HCT116 (cell line): ENCODE results near the gene PAX8. TPM values are rescaled to one million over a fixed set of nuclear protein-coding genes. Genes with fewer than 3 reads are reported as not detected.

Experiments
- ATAC-seq: fragments of 200-7000 bp; cut with Tn5 transposase; 2 replicates; pipeline ENCODE4 v1.9.1; 2020; ENCODE audit warnings: mild to moderate bottlenecking, moderate library complexity
- BruUV-seq: library from RNA; stranded (reverse); fragments of 400-500 nt; replicated peaks from 2 replicates; lab custom pipeline; 2021; lab: Mats Ljungman, UMichigan
- CTCF ChIA-PET: fragments of 300-600 bp; sonication (Branson Sonifier 250); formaldehyde crosslinking; loops from one replicate; lab custom pipeline; 2021; ENCODE audit warnings: antibody characterized with exemption; lab: Charles Lee
- POLR2A ChIA-PET: fragments of 300-600, 350-600 bp; sonication (Branson Sonifier 250); formaldehyde crosslinking; loops from one replicate; lab custom pipeline; 2021; ENCODE audit warnings: antibody characterized with exemption; lab: Charles Lee
- RAD21 ChIA-PET, 2 experiments: fragments of 300-600 bp; sonication (Branson Sonifier 250); formaldehyde crosslinking; loops; one replicate each; lab custom pipeline; 2023; ENCODE audit warnings: low total read pairs in 2 of 2; ENCODE audit not compliant: uncharacterized antibody in 2 of 2, unreplicated experiment in 2 of 2, low non-redundant PET in 1 of 2; lab: Charles Lee
- DNase-seq: peaks from one replicate; pipeline ENCODE4 v3.0.0-alpha.2; 2010; ENCODE audit warnings: low read depth, low spot score
- H2AFZ ChIP-seq: fragments of 200-600 bp; shearing (Covaris generic), sonication (generic); 2 replicates; pipeline ENCODE4 v1.6.1; 2017; ENCODE audit warnings: low read depth, mixed run types, mixed read lengths, antibody characterized with exemption, low read length; ENCODE audit not compliant: poor library complexity, severe bottlenecking
- H3K27ac ChIP-seq: 2 replicates; pipeline ENCODE4 v1.5.1; 2012; ENCODE audit warnings: low read depth, low read length
- H3K27me3 ChIP-seq: fragments of 200-600 bp; sonication (generic); 2 replicates; pipeline ENCODE4 v1.6.1; 2016; ENCODE audit warnings: mixed run types, low read length, mixed read lengths; ENCODE audit not compliant: insufficient read depth
- H3K36me3 ChIP-seq, 2 experiments: fragments of 200-500 bp in 1 of 2; fragments of 200-600 bp in 1 of 2; sonication (Bioruptor generic) in 1 of 2; sonication (generic) in 1 of 2; 2 replicates each; pipeline versions ENCODE4 v1.5.1 to v1.6.1; 2014 to 2016; ENCODE audit warnings: low read length in 2 of 2, inconsistent platforms in 1 of 2, mixed read lengths in 1 of 2, mixed run types in 1 of 2; ENCODE audit not compliant: insufficient read depth in 2 of 2, control insufficient read depth in 1 of 2
- H3K4me1 ChIP-seq, 2 experiments: fragments of 200-600 bp in 1 of 2; sonication (generic) in 1 of 2; 2 replicates each; pipeline versions ENCODE4 v1.5.1 to v1.6.1; 2012 to 2017; ENCODE audit warnings: low read length in 2 of 2, inconsistent platforms in 1 of 2, mild to moderate bottlenecking in 1 of 2, mixed read lengths in 1 of 2, mixed run types in 1 of 2, moderate library complexity in 1 of 2; ENCODE audit not compliant: insufficient read depth in 2 of 2, control insufficient read depth in 1 of 2
- H3K4me2 ChIP-seq: fragments of 200-600 bp; sonication (generic); 2 replicates; pipeline ENCODE4 v1.6.1; 2017; ENCODE audit warnings: mixed run types, low read length, mixed read lengths
- H3K4me3 ChIP-seq, 2 experiments: fragments of 200-600 bp in 1 of 2; sonication (generic) in 1 of 2; replicated peaks in 1 of 2; 2 replicates each; pipeline ENCODE4 v1.5.1; 2011 to 2016; ENCODE audit warnings: low read length in 2 of 2, control low read depth in 1 of 2, low read depth in 1 of 2, mild to moderate bottlenecking in 1 of 2, mixed read lengths in 1 of 2, mixed run types in 1 of 2
- H3K79me2 ChIP-seq: fragments of 200-600 bp; sonication (generic); 2 replicates; pipeline ENCODE4 v1.6.1; 2017; ENCODE audit warnings: mild to moderate bottlenecking, mixed run types, low read length, moderate library complexity, mixed read lengths; ENCODE audit not compliant: insufficient read depth
- H3K9ac ChIP-seq: fragments of 200-600 bp; sonication (generic); 2 replicates; pipeline ENCODE4 v1.6.1; 2016; ENCODE audit warnings: low read length, mixed read lengths
- H3K9me2 ChIP-seq: fragments of 200-600 bp; sonication (generic), shearing (Covaris generic); 2 replicates; pipeline ENCODE4 v1.6.1; 2017; ENCODE audit warnings: mixed run types, mild to moderate bottlenecking, moderate library complexity; ENCODE audit not compliant: insufficient read depth
- H3K9me3 ChIP-seq, 2 experiments: fragments of 200-500 bp in 1 of 2; fragments of 200-600 bp in 1 of 2; sonication (Bioruptor generic) in 1 of 2; sonication (generic) in 1 of 2; 2 replicates each; pipeline ENCODE4 v1.6.1; 2014 to 2017; ENCODE audit warnings: low read length in 2 of 2, mixed read lengths in 2 of 2, inconsistent platforms in 1 of 2, low read depth in 1 of 2, mild to moderate bottlenecking in 1 of 2, mixed run types in 1 of 2, moderate library complexity in 1 of 2; ENCODE audit not compliant: control insufficient read depth in 1 of 2, insufficient read depth in 1 of 2
- H4K20me1 ChIP-seq: fragments of 200-600 bp; sonication (generic), shearing (Covaris generic); 2 replicates; pipeline ENCODE4 v1.6.1; 2017; ENCODE audit warnings: mixed run types, mild to moderate bottlenecking, moderate library complexity; ENCODE audit not compliant: insufficient read depth
- CEBPB ChIP-seq: IDR thresholded peaks from 2 replicates; pipeline ENCODE4 v1.6.1; 2012; ENCODE audit warnings: low read depth
- CTCF ChIP-seq, 3 experiments: fragments of 200-600 bp in 1 of 3; sonication (generic) in 1 of 3; IDR thresholded peaks in 2 of 3; conservative IDR thresholded peaks in 1 of 3; 2 replicates each; pipeline ENCODE4 v1.5.1; 2012 to 2017; ENCODE audit warnings: low read depth in 2 of 3, low read length in 2 of 3, antibody characterized with exemption in 1 of 3, borderline replicate concordance in 1 of 3, control low read depth in 1 of 3, mild to moderate bottlenecking in 1 of 3, mixed read lengths in 1 of 3, mixed run types in 1 of 3, moderate library complexity in 1 of 3; ENCODE audit not compliant: insufficient read depth in 1 of 3
- EGR1 ChIP-seq: IDR thresholded peaks from 2 replicates; pipeline ENCODE4 v1.6.1; 2012; ENCODE audit warnings: low read depth
- ELF1 ChIP-seq: IDR thresholded peaks from 2 replicates; pipeline ENCODE4 v1.6.1; 2012; ENCODE audit warnings: low read depth, borderline replicate concordance
- EZH2 ChIP-seq: fragments of 200-600 bp; sonication (generic); IDR thresholded peaks from 2 replicates; pipeline ENCODE4 v1.6.1; 2017; ENCODE audit warnings: antibody characterized with exemption, mixed run types
- FOSL1 ChIP-seq: IDR thresholded peaks from 2 replicates; pipeline ENCODE4 v1.6.1; 2012; ENCODE audit warnings: low read depth
- MAX ChIP-seq: IDR thresholded peaks from 2 replicates; pipeline ENCODE4 v1.6.1; 2012
- POLR2A ChIP-seq: IDR thresholded peaks from 2 replicates; pipeline ENCODE4 v1.7.0; 2011; ENCODE audit warnings: borderline replicate concordance; ENCODE audit not compliant: insufficient read depth, insufficient read length; ENCODE audit errors: extremely low read depth
- POLR2AphosphoS5 ChIP-seq: IDR thresholded peaks from 2 replicates; pipeline ENCODE4 v1.6.1; 2011; ENCODE audit warnings: mild to moderate bottlenecking, low read depth, low read length, moderate library complexity
- RAD21 ChIP-seq: IDR thresholded peaks from 2 replicates; pipeline ENCODE4 v1.6.1; 2012; ENCODE audit warnings: low read depth, mild to moderate bottlenecking
- SIN3A ChIP-seq: IDR thresholded peaks from 2 replicates; pipeline ENCODE4 v1.6.1; 2012; ENCODE audit warnings: low read depth
- SP1 ChIP-seq: IDR thresholded peaks from 2 replicates; pipeline ENCODE4 v1.6.1; 2012; ENCODE audit warnings: low read depth
- TCF7L2 ChIP-seq: IDR thresholded peaks from 2 replicates; pipeline ENCODE4 v1.7.0; 2011; ENCODE audit warnings: borderline replicate concordance, inconsistent platforms; ENCODE audit not compliant: insufficient read depth, insufficient read length; ENCODE audit errors: extremely low read depth
- YY1 ChIP-seq: IDR thresholded peaks from 2 replicates; pipeline ENCODE4 v1.6.1; 2011; ENCODE audit warnings: low read length, low read depth, moderate library complexity, mild to moderate bottlenecking; ENCODE audit not compliant: insufficient replicate concordance; ENCODE audit errors: extremely low read depth
- ZBTB33 ChIP-seq: IDR thresholded peaks from 2 replicates; pipeline ENCODE4 v1.6.1; 2011; ENCODE audit warnings: mild to moderate bottlenecking, low read length, moderate library complexity; ENCODE audit not compliant: insufficient replicate concordance; ENCODE audit errors: extremely low read depth
- ZFX ChIP-seq: fragments of 450-650 bp; IDR thresholded peaks from 2 replicates; pipeline ENCODE4 v1.6.1; 2017
- ZNF274 ChIP-seq: fragments of 200-500 bp; sonication (Bioruptor generic); IDR thresholded peaks from 2 replicates; pipeline ENCODE4 v1.6.1; 2014; ENCODE audit warnings: mild to moderate bottlenecking, low read depth, low read length, inconsistent platforms
- intact Hi-C: fragments of 100-400 bp; cut with micrococcal nuclease; formaldehyde crosslinking; loops from 2 replicates; pipeline ENCODE4 v1.10.0; 2022
- total RNA-seq: library from RNA; stranded (reverse); gene quantifications from one replicate; pipeline ENCODE4 v1.2.1, GENCODE V29; 2021; ENCODE audit not compliant: unreplicated experiment

Gene PAX8
- total RNA-seq, 1 experiment from 2014 or later = 4.4 TPM

- CTCF ChIA-PET = no interaction called here
- H3K79me2 ChIP-seq = no peaks in the 10 kb centered on the region
- RAD21 ChIA-PET = no interaction called here
- H3K27ac ChIP-seq = no peak overlapping the region
- DNase-seq (no peak), ATAC-seq (no peak)
- TF ChIP-seq YY1 (no peak), POLR2A (no peak), EGR1 (no peak), TCF7L2 (no peak), FOSL1 (no peak), SIN3A (no peak), CEBPB (no peak), ZNF274 (no peak), POLR2AphosphoS5 (no peak), ELF1 (no peak), EZH2 (no peak), CTCF (IDR thresholded peaks at IDR 0.05 in 2 of 3, conservative IDR thresholded peaks at IDR 0.05 in 1 of 3; ENCODE audit: borderline replicate concordance in 1 of 3, insufficient read depth in 1 of 3, low read depth in 2 of 3, low read length in 2 of 3) (no peak), SP1 (no peak), MAX (no peak), ZFX (no peak), ZBTB33 (no peak), RAD21 (no peak)
- H3K4me1 ChIP-seq = peaks cover 0 to 18% of the 10 kb centered on the region in 2 experiments; a peak in 1 of 4 replicates
- H3K4me2 ChIP-seq = no peak overlapping the region
- H3K27me3 ChIP-seq = no peaks in the 10 kb centered on the region
- H4K20me1 ChIP-seq = no peaks in the 10 kb centered on the region
- intact Hi-C loops = no loop called here
- H3K36me3 ChIP-seq = peaks cover 7 to 11% of the 10 kb centered on the region in 2 experiments; a peak in 1 of 4 replicates
- no peak overlapping the region for H2AFZ ChIP-seq
- H3K9me3 ChIP-seq = no peaks in the 10 kb centered on the region
- no peaks in the 10 kb centered on the region for H3K9me2 ChIP-seq
- BruUV-seq = no TSS peak
- no peak overlapping the region for H3K9ac ChIP-seq
- H3K4me3 ChIP-seq = no peak overlapping the region
- POLR2A ChIA-PET = no interaction called here
Measured at GRCh38 chr2:113253453-113253852, 25.3 kb downstream of the PAX8 start.
